Testis (tissue), 2 donors: ENCODE results near the gene ADARB1.

ENCODE experiments used
- CTCF ChIP-seq, 3 experiments: fragments of 450-650 bp in 2 of 3; fragments of 200-600 bp in 1 of 3; sonication (generic) in 1 of 3; IDR thresholded peaks; one replicate each; pipeline ENCODE4 v1.5.1; 2016 to 2019; ENCODE audit warnings: antibody characterized with exemption in 3 of 3, mild to moderate bottlenecking in 2 of 3, moderate library complexity in 1 of 3
- POLR2A ChIP-seq: fragments of 450-650 bp; IDR thresholded peaks from one replicate; pipeline ENCODE4 v1.6.1; 2017; ENCODE audit warnings: antibody characterized with exemption, mild to moderate bottlenecking, moderate library complexity

- TF ChIP-seq CTCF (IDR thresholded peaks at IDR 0.05) (no peak), POLR2A (no peak)
Measured at GRCh38 chr21:45135122-45135521, 60.7 kb downstream of the ADARB1 start.
